Mesenchymal stem cell (in vitro differentiated cells and primary cell): ENCODE data around the gene HOXA13.

Source experiments
- DNase-seq: peaks from one replicate; pipeline ENCODE4 v3.0.0-alpha.2; 2013
- H2AFZ ChIP-seq: one replicate; pipeline ENCODE4 v1.6.1; 2013; ENCODE audit warnings: low read depth, mild to moderate bottlenecking, control low read depth, inconsistent platforms, low read length, moderate library complexity
- H2AK5ac ChIP-seq: 2 replicates; pipeline ENCODE4 v1.6.1; 2013; ENCODE audit warnings: low read length, moderate library complexity, mild to moderate bottlenecking, inconsistent platforms; ENCODE audit not compliant: severe bottlenecking
- H2BK120ac ChIP-seq: one replicate; pipeline ENCODE4 v1.6.1; 2013; ENCODE audit warnings: low read depth, mild to moderate bottlenecking, inconsistent platforms, low read length, moderate library complexity
- H2BK12ac ChIP-seq, 2 experiments: one replicate each; pipeline ENCODE4 v1.6.1; 2013; ENCODE audit warnings: inconsistent platforms in 2 of 2, low read length in 2 of 2, mild to moderate bottlenecking in 2 of 2, moderate library complexity in 2 of 2, control low read depth in 1 of 2
- H2BK15ac ChIP-seq: one replicate; pipeline ENCODE4 v1.6.1; 2013; ENCODE audit warnings: mild to moderate bottlenecking, low read depth, inconsistent platforms; ENCODE audit not compliant: poor library complexity, severe bottlenecking
- H2BK5ac ChIP-seq: 2 replicates; pipeline ENCODE4 v1.6.1; 2013; ENCODE audit warnings: low read depth, mild to moderate bottlenecking, low read length, control low read depth, inconsistent platforms; ENCODE audit not compliant: poor library complexity, severe bottlenecking
- H3K14ac ChIP-seq, 2 experiments: one replicate each; pipeline ENCODE4 v1.6.1; 2013; ENCODE audit warnings: inconsistent platforms in 2 of 2, low read length in 2 of 2, control low read depth in 1 of 2, mild to moderate bottlenecking in 1 of 2, moderate library complexity in 1 of 2
- H3K18ac ChIP-seq, 2 experiments: one replicate each; pipeline ENCODE4 v1.6.1; 2013; ENCODE audit warnings: inconsistent platforms in 2 of 2, low read length in 2 of 2, control low read depth in 1 of 2, low read depth in 1 of 2, mild to moderate bottlenecking in 1 of 2
- H3K23ac ChIP-seq, 2 experiments: one replicate each; pipeline ENCODE4 v1.6.1; 2013; ENCODE audit warnings: inconsistent platforms in 2 of 2, low read length in 2 of 2, mild to moderate bottlenecking in 2 of 2, moderate library complexity in 2 of 2, control low read depth in 1 of 2
- H3K27ac ChIP-seq: 2 replicates; pipeline ENCODE4 v1.5.1; 2013; ENCODE audit warnings: mild to moderate bottlenecking, moderate library complexity, low read length, control low read depth, inconsistent platforms; ENCODE audit not compliant: poor library complexity, severe bottlenecking
- H3K27me3 ChIP-seq, 2 experiments: 2 replicates each; pipeline versions ENCODE4 v1.6.1 to v1.7.0; 2013; ENCODE audit warnings: low read length in 2 of 2, mild to moderate bottlenecking in 2 of 2, moderate library complexity in 2 of 2, control low read depth in 1 of 2, inconsistent platforms in 1 of 2; ENCODE audit not compliant: control insufficient read depth in 1 of 2, insufficient read depth in 1 of 2
- H3K36me3 ChIP-seq, 2 experiments: 2 replicates each; pipeline versions ENCODE4 v1.6.1 to v1.7.0; 2013; ENCODE audit warnings: low read length in 2 of 2, control low read depth in 1 of 2, inconsistent platforms in 1 of 2, low read depth in 1 of 2, mild to moderate bottlenecking in 1 of 2; ENCODE audit not compliant: insufficient read depth in 2 of 2, control insufficient read depth in 1 of 2
- H3K4ac ChIP-seq, 2 experiments: one replicate each; pipeline ENCODE4 v1.6.1; 2013; ENCODE audit warnings: inconsistent platforms in 2 of 2, low read length in 2 of 2, mild to moderate bottlenecking in 2 of 2, moderate library complexity in 2 of 2, control low read depth in 1 of 2, low read depth in 1 of 2
- H3K4me1 ChIP-seq: 2 replicates; pipeline ENCODE4 v1.6.1; 2013; ENCODE audit warnings: low read depth, low read length, control low read depth; ENCODE audit not compliant: control insufficient read depth, insufficient read depth
- H3K4me2 ChIP-seq: 2 replicates; pipeline ENCODE4 v1.6.1; 2013; ENCODE audit warnings: low read length, mild to moderate bottlenecking, inconsistent platforms; ENCODE audit not compliant: poor library complexity, severe bottlenecking
- H3K4me3 ChIP-seq, 2 experiments: 2 replicates each; pipeline versions ENCODE4 v1.5.1 to v1.7.0; 2013; ENCODE audit warnings: low read length in 2 of 2, mild to moderate bottlenecking in 2 of 2, control low read depth in 1 of 2, low read depth in 1 of 2; ENCODE audit not compliant: insufficient read depth in 1 of 2
- H3K79me1 ChIP-seq: replicated peaks from 2 replicates; pipeline ENCODE4 v1.6.1; 2013; ENCODE audit warnings: mild to moderate bottlenecking, control low read depth, low read length, inconsistent platforms; ENCODE audit not compliant: poor library complexity, severe bottlenecking
- H3K9ac ChIP-seq: 2 replicates; pipeline ENCODE4 v1.7.0; 2013; ENCODE audit warnings: mild to moderate bottlenecking, low read length, moderate library complexity
- H3K9me3 ChIP-seq: 2 replicates; pipeline ENCODE4 v1.7.0; 2013; ENCODE audit warnings: mild to moderate bottlenecking, low read length; ENCODE audit not compliant: control insufficient read depth
- H4K8ac ChIP-seq: one replicate; pipeline ENCODE4 v1.6.1; 2013; ENCODE audit warnings: inconsistent platforms, mild to moderate bottlenecking, low read length, moderate library complexity
- H4K91ac ChIP-seq: one replicate; pipeline ENCODE4 v1.6.1; 2013; ENCODE audit warnings: mild to moderate bottlenecking, low read length, inconsistent platforms
- WGBS: methylation state at CpG from one replicate; pipeline ENCODE4 v1.1.7; 2013; ENCODE audit warnings: mixed read lengths; 5-methylcytosine and 5-hydroxymethylcytosine counted together

HOXA13 gene

DNA sequence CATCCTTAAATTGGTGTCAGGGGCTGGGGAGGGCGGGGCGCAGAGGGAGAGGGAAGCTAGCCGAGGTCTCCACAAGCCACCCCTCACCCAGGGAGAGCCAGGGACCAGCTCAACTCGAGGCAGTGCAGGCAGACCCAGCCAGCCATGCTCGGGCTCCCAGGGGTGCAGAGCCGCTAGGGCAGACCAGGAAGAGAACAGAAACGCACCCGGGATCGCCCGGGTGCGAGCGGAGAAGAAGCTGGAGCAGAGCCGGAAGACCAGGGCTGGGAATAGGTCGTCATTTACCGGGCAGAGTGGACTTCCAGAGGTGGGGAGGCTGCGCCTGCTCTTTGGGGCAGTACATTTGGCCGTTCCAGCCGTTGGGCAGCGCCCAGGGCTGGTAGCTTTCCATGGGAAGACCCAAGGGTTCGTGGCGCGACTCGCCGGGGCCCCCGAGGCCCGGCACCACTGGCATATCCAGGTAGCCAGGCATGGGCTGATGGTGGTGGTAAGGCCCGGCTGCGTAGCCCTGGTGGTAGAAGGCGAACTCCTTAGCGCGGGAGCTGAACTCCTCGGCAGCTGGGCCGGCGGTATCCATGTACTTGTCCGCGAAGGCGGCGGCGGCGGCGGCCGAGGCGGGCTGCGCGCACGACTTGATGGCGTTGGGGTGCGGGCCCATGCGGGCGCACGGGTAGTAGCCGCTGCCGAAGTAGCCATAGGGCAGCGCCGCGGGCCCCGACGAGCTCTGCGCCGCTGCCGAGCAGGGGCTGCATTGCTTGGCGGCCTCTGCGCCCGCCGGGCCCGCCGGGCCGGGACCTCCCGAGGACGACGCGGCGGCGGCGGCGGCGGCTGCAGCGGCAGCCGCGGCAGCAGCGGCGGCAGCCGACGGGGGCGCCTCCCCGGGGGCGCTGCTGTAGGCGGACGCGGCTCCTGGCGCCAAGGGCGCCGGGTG, 755 bp downstream of the HOXA13 start:
- no peak overlapping the region for H2AK5ac ChIP-seq
- peaks cover 23% of the 10 kb centered on the region for H3K4me1 ChIP-seq
- no peak overlapping the region for H3K27ac ChIP-seq
- H3K36me3 ChIP-seq = no peaks in the 10 kb centered on the region
- no peak overlapping the region for H2BK15ac ChIP-seq
- no peak overlapping the region for H4K8ac ChIP-seq
- H2AFZ ChIP-seq = peak overlapping the region; percentile 52
- no peak overlapping the region for H2BK120ac ChIP-seq
- H3K14ac ChIP-seq = no peak overlapping the region
- no peaks in the 10 kb centered on the region for H3K79me1 ChIP-seq
- H3K18ac ChIP-seq = no peak overlapping the region
- no peak overlapping the region for H3K9ac ChIP-seq
- H4K91ac ChIP-seq = no peak overlapping the region
- 3% methylated on average over 46 of the region's 93 CpGs for WGBS
- H3K9me3 ChIP-seq = no peaks in the 10 kb centered on the region
- H3K4me3 ChIP-seq = peak overlapping the region; percentile 47 to 62
- peaks cover 77 to 87% of the 10 kb centered on the region in 2 experiments for H3K27me3 ChIP-seq
- H2BK5ac ChIP-seq = no peak overlapping the region
- H3K23ac ChIP-seq = no peak overlapping the region
- peak overlapping the region; percentile 68 for H3K4me2 ChIP-seq
- DNase-seq = peak; percentile 22
- no peak overlapping the region for H2BK12ac ChIP-seq
- no peak overlapping the region for H3K4ac ChIP-seq

DNA sequence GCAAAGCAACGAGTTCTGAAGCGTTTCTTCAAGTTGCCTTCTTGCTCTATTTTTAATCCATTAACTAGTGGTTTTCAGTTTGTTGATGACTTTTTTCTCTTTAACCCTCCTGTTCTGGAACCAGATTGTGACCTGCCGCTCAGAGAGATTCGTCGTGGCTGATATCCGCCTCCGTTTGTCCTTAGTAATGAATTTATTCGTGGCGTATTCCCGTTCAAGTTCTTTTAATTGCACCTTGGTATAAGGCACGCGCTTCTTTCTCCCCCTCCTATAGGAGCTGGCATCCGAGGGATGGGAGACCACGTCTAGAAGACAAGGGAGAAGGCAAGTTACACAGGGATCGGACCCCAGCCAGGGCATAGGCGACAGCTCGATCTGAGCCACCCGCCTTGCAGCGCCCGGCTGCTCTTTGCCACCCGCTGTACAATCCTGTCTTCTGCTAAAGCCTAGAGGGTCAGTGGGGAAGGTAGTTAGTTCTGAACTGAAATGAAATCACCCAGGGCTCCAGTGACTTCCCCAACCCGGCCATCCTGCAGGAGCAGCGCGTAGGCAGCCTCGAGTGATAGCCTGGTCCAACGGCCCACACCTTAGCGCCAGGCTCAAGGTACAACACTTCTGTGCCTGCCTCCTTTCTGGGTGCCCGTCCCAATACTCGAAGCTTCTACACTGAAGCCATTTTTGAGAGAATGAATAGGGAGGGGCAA, 1.6 kb downstream of the HOXA13 start:
- H2BK5ac ChIP-seq = no peak overlapping the region
- no peak overlapping the region for H4K8ac ChIP-seq
- no peak overlapping the region for H2BK120ac ChIP-seq
- no peaks in the 10 kb centered on the region for H3K9me3 ChIP-seq
- no peak overlapping the region for H3K14ac ChIP-seq
- peaks cover 25% of the 10 kb centered on the region for H3K4me1 ChIP-seq
- no peak overlapping the region for H3K18ac ChIP-seq
- H3K36me3 ChIP-seq = no peaks in the 10 kb centered on the region
- no peak for DNase-seq
- H3K4me2 ChIP-seq = no peak overlapping the region
- H3K9ac ChIP-seq = no peak overlapping the region
- no peak overlapping the region for H3K4me3 ChIP-seq
- H2AK5ac ChIP-seq = no peak overlapping the region
- no peak overlapping the region for H3K4ac ChIP-seq
- H3K27ac ChIP-seq = no peak overlapping the region
- H2BK15ac ChIP-seq = no peak overlapping the region
- no peak overlapping the region for H2BK12ac ChIP-seq
- peaks cover 75 to 85% of the 10 kb centered on the region in 2 experiments for H3K27me3 ChIP-seq
- H3K79me1 ChIP-seq = no peaks in the 10 kb centered on the region
- whole genome bisulfite sequencing = 22% methylated on average over 27 of the region's 29 CpGs
- H4K91ac ChIP-seq = no peak overlapping the region
- H3K23ac ChIP-seq = no peak overlapping the region
- no peak overlapping the region for H2AFZ ChIP-seq

DNA sequence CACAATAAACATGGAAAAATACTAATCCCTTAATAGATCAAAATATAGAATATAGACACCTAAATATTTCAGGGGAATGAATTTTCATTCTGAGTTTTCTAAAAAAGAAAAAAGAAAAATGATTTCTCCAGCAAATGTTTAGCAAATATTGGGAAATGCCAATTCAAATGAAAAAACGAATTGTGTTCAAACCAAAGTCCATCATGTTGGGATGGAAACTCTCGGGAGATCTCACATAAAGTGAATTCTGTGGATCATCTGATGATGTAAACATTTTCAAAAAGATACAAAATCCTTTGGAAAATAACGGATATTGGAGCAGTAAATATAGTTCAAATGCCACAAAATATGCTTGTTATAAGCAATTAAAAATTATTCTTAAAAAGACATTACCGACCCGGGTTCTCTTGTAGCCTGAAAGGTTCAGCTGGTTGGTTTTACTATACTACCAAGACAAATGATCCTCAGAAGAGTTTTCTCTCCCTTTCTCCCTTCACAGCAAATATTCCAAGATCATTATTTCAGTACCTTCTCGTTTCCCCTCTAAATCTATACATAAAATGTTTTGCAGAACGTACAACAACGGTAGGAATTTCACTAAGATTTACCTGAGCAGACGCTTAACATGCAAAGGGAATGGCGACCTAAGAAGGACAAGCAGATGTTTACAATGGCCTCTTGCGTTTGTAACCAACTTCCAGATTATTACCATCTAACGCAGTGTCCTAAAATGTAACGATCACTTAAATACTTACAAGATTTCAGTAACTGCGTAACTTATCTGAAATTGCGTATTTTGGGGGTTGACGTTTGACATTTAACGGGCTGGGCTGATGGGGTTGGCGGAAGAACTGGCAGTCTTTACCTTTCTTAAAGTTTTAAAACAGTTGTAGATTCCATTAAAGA, 2.5 kb downstream of the HOXA13 start:
- no peak overlapping the region for H3K9ac ChIP-seq
- no peak overlapping the region for H2BK5ac ChIP-seq
- no peak overlapping the region for H2BK15ac ChIP-seq
- H3K27me3 ChIP-seq = peaks cover 69 to 80% of the 10 kb centered on the region in 2 experiments
- no peaks in the 10 kb centered on the region for H3K79me1 ChIP-seq
- H3K27ac ChIP-seq = no peak overlapping the region
- H2BK120ac ChIP-seq = no peak overlapping the region
- H3K4me1 ChIP-seq = peaks cover 31% of the 10 kb centered on the region
- no peaks in the 10 kb centered on the region for H3K9me3 ChIP-seq
- no peak overlapping the region for H3K4me3 ChIP-seq
- H3K36me3 ChIP-seq = no peaks in the 10 kb centered on the region
- no peak overlapping the region for H4K8ac ChIP-seq
- no peak overlapping the region for H3K23ac ChIP-seq
- no peak overlapping the region for H3K4me2 ChIP-seq
- no peak overlapping the region for H4K91ac ChIP-seq
- no peak overlapping the region for H2AFZ ChIP-seq
- no peak overlapping the region for H2AK5ac ChIP-seq
- WGBS = 44% methylated on average over 15 of the region's 18 CpGs
- H3K4ac ChIP-seq = no peak overlapping the region
- no peak overlapping the region for H3K14ac ChIP-seq
- H2BK12ac ChIP-seq = no peak overlapping the region
- no peak for DNase-seq
- H3K18ac ChIP-seq = no peak overlapping the region
